Measurements from ENCODE around the gene SNTB2. TPM values are rescaled to one million over a fixed set of nuclear protein-coding genes. Genes with fewer than 3 reads are reported as not detected.

SNTB2 gene
- total and polyA plus RNA-seq, 10 of the 15 experiments (the other 5 are each of a cell fraction or from before 2014, with no cell fraction given): 1.2 to 15.7 (median 5.0) TPM

- TF ChIP-seq SMAD5 (IDR thresholded peaks at IDR 0.05; ENCODE audit: low read depth) (peak; percentile 80), SREBF2 (IDR thresholded peaks at IDR 0.05; ENCODE audit: low read length) (no peak), ZBTB40 (IDR thresholded peaks at IDR 0.05; ENCODE audit: borderline replicate concordance) (peak; percentile 50; the same call in 1 of the 2 replicates), BCL3 (IDR thresholded peaks at IDR 0.05; ENCODE audit: borderline replicate concordance, insufficient read depth, low read depth, low read length, poor library complexity, severe bottlenecking) (peak; percentile 81), GATAD2B (conservative IDR thresholded peaks at IDR 0.05; ENCODE audit: low read depth) (peak; percentile 61; the same call in 1 of the 2 replicates), RAD51 (IDR thresholded peaks at IDR 0.05) (no peak), CHD4 (IDR thresholded peaks at IDR 0.05) (no peak), MXI1 (IDR thresholded peaks at IDR 0.05; ENCODE audit: low read depth, low read length) (no peak; the same call in 1 of the 2 replicates), FOXK2 (IDR thresholded peaks at IDR 0.05) (no peak), CBX3 (IDR thresholded peaks at IDR 0.05; ENCODE audit: borderline replicate concordance, low read depth) (no peak), ESRRA (IDR thresholded peaks at IDR 0.05; ENCODE audit: low read length) (no peak), KLF5 (IDR thresholded peaks at IDR 0.05; ENCODE audit: partially characterized antibody) (no peak), BCL11A (IDR thresholded peaks at IDR 0.05; ENCODE audit: low read depth, low read length) (no peak), NFYA (IDR thresholded peaks at IDR 0.05; ENCODE audit: borderline replicate concordance, low read depth, low read length) (no peak), SPI1 (IDR thresholded peaks at IDR 0.05; ENCODE audit: borderline replicate concordance, insufficient read depth, low read depth, low read length) (0 out of 2 replicates have a peak, but pooled peaks have one; percentile 22), CEBPB (IDR thresholded peaks at IDR 0.05; ENCODE audit: borderline replicate concordance in 1 of 2, low read depth in 2 of 2, low read length in 2 of 2) (no peak), YY1 (IDR thresholded peaks at IDR 0.05; ENCODE audit: low read depth, low read length) (peak; percentile 96), MYC (IDR thresholded peaks at IDR 0.05; ENCODE audit: insufficient read depth, insufficient read length, insufficient replicate concordance, low read length, severe bottlenecking) (peak; percentile 90), JUNB (IDR thresholded peaks at IDR 0.05) (no peak), ATF2 (IDR thresholded peaks at IDR 0.05; ENCODE audit: low read length) (no peak)
- TF ChIP-seq, protein P1, sequence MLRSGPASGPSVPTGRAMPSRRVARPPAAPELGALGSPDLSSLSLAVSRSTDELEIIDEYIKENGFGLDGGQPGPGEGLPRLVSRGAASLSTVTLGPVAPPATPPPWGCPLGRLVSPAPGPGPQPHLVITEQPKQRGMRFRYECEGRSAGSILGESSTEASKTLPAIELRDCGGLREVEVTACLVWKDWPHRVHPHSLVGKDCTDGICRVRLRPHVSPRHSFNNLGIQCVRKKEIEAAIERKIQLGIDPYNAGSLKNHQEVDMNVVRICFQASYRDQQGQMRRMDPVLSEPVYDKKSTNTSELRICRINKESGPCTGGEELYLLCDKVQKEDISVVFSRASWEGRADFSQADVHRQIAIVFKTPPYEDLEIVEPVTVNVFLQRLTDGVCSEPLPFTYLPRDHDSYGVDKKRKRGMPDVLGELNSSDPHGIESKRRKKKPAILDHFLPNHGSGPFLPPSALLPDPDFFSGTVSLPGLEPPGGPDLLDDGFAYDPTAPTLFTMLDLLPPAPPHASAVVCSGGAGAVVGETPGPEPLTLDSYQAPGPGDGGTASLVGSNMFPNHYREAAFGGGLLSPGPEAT (IDR thresholded peaks at IDR 0.05; ENCODE audit: low read depth): peak; percentile 36; the same call in 1 of the 2 replicates
Observed at GRCh38 chr16:69330286-69331109, 143.5 kb downstream of the SNTB2 start, which contains the start of gene PDF (continued).
